Measurements from ENCODE around the gene MAN2A1.

DNA sequence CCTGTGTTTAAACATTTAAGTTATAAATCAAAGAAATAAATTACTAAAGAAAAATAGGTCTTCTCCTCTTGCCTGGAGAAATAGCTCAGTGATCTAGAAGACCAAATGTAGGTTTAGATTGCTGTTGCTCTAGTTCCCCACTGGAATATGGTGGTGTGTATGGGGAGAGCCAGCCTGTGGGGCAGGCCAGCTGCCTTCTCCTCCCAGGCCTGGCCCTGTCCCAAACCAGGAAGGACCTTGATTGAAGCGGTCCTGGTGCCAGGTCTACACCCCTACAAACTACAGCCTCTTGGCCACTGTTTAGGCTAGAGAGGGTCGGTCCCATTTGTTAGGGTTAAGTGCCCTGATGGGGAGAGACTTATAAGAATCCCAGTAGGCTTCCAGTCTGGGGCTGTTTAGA lies 35.4 kb downstream of the MAN2A1 start:
- TF ChIP-seq, protein P1, sequence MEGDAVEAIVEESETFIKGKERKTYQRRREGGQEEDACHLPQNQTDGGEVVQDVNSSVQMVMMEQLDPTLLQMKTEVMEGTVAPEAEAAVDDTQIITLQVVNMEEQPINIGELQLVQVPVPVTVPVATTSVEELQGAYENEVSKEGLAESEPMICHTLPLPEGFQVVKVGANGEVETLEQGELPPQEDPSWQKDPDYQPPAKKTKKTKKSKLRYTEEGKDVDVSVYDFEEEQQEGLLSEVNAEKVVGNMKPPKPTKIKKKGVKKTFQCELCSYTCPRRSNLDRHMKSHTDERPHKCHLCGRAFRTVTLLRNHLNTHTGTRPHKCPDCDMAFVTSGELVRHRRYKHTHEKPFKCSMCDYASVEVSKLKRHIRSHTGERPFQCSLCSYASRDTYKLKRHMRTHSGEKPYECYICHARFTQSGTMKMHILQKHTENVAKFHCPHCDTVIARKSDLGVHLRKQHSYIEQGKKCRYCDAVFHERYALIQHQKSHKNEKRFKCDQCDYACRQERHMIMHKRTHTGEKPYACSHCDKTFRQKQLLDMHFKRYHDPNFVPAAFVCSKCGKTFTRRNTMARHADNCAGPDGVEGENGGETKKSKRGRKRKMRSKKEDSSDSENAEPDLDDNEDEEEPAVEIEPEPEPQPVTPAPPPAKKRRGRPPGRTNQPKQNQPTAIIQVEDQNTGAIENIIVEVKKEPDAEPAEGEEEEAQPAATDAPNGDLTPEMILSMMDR (IDR thresholded peaks at IDR 0.05; ENCODE audit: low read length) = no peak
- TF ChIP-seq EZH2 (optimal IDR thresholded peaks at IDR 0.05; ENCODE audit: low read depth, low read length) = no peak
- TF ChIP-seq EZH2phosphoT487 (IDR thresholded peaks at IDR 0.05; ENCODE audit: low read length) = no peak

Data from MM.1S (cell line).